Heart left ventricle (tissue), 13 donors: ENCODE results near the gene PTGFRN.

Experiments used
- CTCF ChIP-seq, 12 donors: fragments of 200-600 bp; sonication (generic) in 4 of 12; IDR thresholded peaks; one replicate each; pipeline versions ENCODE4 v1.5.0 to v1.8.0; 2018 to 2022; ENCODE audit warnings: antibody characterized with exemption in 12 of 12, mild to moderate bottlenecking in 5 of 12
- POLR2A ChIP-seq, 2 donors: fragments of 450-650 bp; IDR thresholded peaks; one replicate each; pipeline ENCODE4 v1.6.1; 2017; ENCODE audit warnings: antibody characterized with exemption in 2 of 2, mild to moderate bottlenecking in 2 of 2, moderate library complexity in 2 of 2
- donor health status: ischemic (EF 13 %, LVEDD 7.1; RV severe dilation, severe dysfunction).
- donor health status: DM: no; HTN: yes; CAD: no.
- donor health status: DM: no; HTN: no; CAD: no.
- donor health status: ischemic (EF 25% LVEDD 6.9; RV normal size, moderate dysfunction).
- donor health status: ischemic (EF 25% LVEDD 5.7; RV mildly dilated, moderate dysfunction).
- donor health status: ischemic (EF 35%, LVEDD 5.7; RV mildly dilated, moderate dysfunction).
- donor health status: nonischemic (EF 11% LVEDD 7.7; RV severe dilation, severe dysfunction).
- donor health status: DM: yes; HTN: yes; CAD: no.
- donor health status: PGD.
- donor health status: ischemic (EF 29% LVEDD 5.4; RV normal size, mild dysfunction).
- donor health status: nonischemic (EF 23%, LVEDD 6.1; RV moderate dilation, normal function).

DNA sequence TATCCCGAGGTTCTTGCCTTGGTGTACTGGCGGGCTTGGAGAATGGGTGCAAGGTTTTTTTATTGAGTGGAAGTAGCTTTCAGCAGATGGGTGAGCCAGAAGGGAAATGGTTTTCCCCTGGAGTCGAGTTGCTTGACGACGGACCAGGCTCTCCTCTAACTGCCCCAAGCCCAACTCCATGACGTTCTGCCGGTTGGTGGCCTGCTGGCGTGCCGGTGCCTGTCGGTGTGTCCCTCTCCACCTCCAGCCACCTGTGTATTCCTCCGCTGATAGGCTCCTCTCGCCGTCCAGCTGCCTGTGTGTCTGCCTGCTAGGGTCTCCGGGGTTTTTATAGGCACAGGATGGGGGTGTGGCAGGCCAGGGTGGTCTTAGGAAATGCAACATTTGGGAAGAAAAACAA is 34.3 kb upstream of the PTGFRN start:
- TF ChIP-seq CTCF (IDR thresholded peaks at IDR 0.05), result no peak
- TF ChIP-seq POLR2A (IDR thresholded peaks at IDR 0.05), result no peak
